Measurements from ENCODE around the gene SNN.

DNA sequence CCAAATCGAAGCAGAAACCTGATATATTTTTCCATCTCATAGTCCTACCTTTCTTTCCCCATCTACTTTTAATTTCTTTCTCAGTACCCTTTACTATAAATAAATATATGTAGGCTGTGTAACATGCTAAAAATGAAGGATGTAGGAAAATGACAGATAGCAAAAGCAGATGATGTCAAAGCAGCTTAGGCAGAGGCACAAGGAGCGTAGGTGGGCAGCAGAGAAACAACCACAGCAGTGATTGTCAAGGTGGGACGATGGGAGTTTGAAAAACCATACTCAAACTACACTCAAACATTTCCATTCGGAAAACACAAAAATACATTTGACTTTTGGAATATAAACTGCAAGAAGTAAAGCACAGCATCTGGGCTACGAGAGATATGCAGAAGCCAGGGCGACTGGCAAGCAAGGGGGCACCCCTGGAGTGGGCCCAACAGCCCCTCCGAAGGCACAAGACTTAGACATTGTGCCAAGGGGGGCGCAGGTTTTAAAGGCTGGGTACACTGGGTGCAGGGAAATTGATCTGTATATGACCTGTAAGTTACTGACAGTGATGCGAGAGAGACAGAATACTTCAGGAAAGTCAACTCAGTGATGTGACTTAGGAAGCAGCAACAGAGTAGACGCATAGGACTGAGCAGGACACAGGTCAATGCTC, 31.1 kb downstream of the SNN start:
- TF ChIP-seq, protein P1, sequence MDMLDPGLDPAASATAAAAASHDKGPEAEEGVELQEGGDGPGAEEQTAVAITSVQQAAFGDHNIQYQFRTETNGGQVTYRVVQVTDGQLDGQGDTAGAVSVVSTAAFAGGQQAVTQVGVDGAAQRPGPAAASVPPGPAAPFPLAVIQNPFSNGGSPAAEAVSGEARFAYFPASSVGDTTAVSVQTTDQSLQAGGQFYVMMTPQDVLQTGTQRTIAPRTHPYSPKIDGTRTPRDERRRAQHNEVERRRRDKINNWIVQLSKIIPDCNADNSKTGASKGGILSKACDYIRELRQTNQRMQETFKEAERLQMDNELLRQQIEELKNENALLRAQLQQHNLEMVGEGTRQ (IDR thresholded peaks at IDR 0.05; ENCODE audit: low read length) = no peak
- TF ChIP-seq ZNF274 (IDR thresholded peaks at IDR 0.05; ENCODE audit: borderline replicate concordance, extremely low read depth, low read length) (no peak), POLR2A (IDR thresholded peaks at IDR 0.05; ENCODE audit: control extremely low read depth in 1 of 2, low read depth in 2 of 2, low read length in 2 of 2) (no peak), JUN (IDR thresholded peaks at IDR 0.05; ENCODE audit: low read depth, low read length) (no peak)
- TF ChIP-seq, protein P2, sequence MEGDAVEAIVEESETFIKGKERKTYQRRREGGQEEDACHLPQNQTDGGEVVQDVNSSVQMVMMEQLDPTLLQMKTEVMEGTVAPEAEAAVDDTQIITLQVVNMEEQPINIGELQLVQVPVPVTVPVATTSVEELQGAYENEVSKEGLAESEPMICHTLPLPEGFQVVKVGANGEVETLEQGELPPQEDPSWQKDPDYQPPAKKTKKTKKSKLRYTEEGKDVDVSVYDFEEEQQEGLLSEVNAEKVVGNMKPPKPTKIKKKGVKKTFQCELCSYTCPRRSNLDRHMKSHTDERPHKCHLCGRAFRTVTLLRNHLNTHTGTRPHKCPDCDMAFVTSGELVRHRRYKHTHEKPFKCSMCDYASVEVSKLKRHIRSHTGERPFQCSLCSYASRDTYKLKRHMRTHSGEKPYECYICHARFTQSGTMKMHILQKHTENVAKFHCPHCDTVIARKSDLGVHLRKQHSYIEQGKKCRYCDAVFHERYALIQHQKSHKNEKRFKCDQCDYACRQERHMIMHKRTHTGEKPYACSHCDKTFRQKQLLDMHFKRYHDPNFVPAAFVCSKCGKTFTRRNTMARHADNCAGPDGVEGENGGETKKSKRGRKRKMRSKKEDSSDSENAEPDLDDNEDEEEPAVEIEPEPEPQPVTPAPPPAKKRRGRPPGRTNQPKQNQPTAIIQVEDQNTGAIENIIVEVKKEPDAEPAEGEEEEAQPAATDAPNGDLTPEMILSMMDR (IDR thresholded peaks at IDR 0.05; ENCODE audit: control extremely low read depth in 1 of 3, insufficient read depth in 1 of 3, low read depth in 1 of 3, low read length in 3 of 3) = no peak
